SK-N-MC (cell line): ENCODE measurements around the gene RNF144A.

Experiments used
- EZH2 ChIP-seq: fragments of 200-600 bp; sonication (generic); IDR thresholded peaks from one replicate; pipeline ENCODE4 v1.6.1; 2017; ENCODE audit warnings: antibody characterized with exemption
- POLR2AphosphoS5 ChIP-seq: IDR thresholded peaks from 2 replicates; pipeline ENCODE4 v1.6.1; 2012; ENCODE audit warnings: mild to moderate bottlenecking, low read depth, low read length, borderline replicate concordance

- TF ChIP-seq POLR2AphosphoS5 (no peak), EZH2 (no peak)
These were observed 61.8 kb downstream of the RNF144A start for GRCh38 chr2:6978991-6979390.
